Activated CD8-positive, alpha-beta T cell treated with anti-CD3 and anti-CD28 coated beads for 36 hours (primary cell): ENCODE data around the gene PRG3. TPM values are rescaled to one million over a fixed set of nuclear protein-coding genes. Genes with fewer than 3 reads are reported as not detected.

Source experiments
- ATAC-seq: fragments of 200-7000 bp; cut with Tn5 transposase; one replicate; pipeline ENCODE4 v1.10.0; 2021; ENCODE audit warnings: mild to moderate bottlenecking, moderate library complexity
- CTCF ChIA-PET: fragments of 350-600 bp; sonication (Branson Sonifier 250); formaldehyde crosslinking; loops from one replicate; lab custom pipeline; 2021; ENCODE audit warnings: antibody characterized with exemption; lab: Charles Lee
- POLR2A ChIA-PET: fragments of 350-600 bp; sonication (Branson Sonifier 250); formaldehyde crosslinking; loops from one replicate; lab custom pipeline; 2021; ENCODE audit warnings: antibody characterized with exemption; lab: Charles Lee
- DNase-seq: peaks from one replicate; pipeline ENCODE4 v3.0.0-alpha.2; 2020
- H3K27ac Mint-ChIP-seq: one replicate; pipeline ENCODE4 v1.8.0; 2021; ENCODE audit warnings: mild to moderate bottlenecking, mixed read lengths
- H3K27me3 Mint-ChIP-seq: one replicate; pipeline ENCODE4 v1.8.0; 2021; ENCODE audit warnings: mixed read lengths
- H3K36me3 Mint-ChIP-seq: one replicate; pipeline ENCODE4 v1.8.0; 2021; ENCODE audit warnings: low read depth, mixed read lengths
- H3K4me1 Mint-ChIP-seq: one replicate; pipeline ENCODE4 v1.8.0; 2021; ENCODE audit warnings: low read depth, mixed read lengths
- H3K4me3 Mint-ChIP-seq: one replicate; pipeline ENCODE4 v1.8.0; 2021; ENCODE audit warnings: mild to moderate bottlenecking, moderate library complexity, mixed read lengths
- H3K9me3 Mint-ChIP-seq: one replicate; pipeline ENCODE4 v1.8.0; 2021; ENCODE audit warnings: mixed read lengths
- intact Hi-C: fragments of 100-400 bp; cut with micrococcal nuclease; formaldehyde crosslinking; loops from one replicate; pipeline ENCODE4 v1.10.0; 2022
- total RNA-seq, 2 experiments: library from RNA; stranded (reverse); gene quantifications; one replicate each; pipeline ENCODE4 v1.2.3, GENCODE V29; 2021
- TF ChIP-seq, protein P1 (sequence below): fragments of 200-600 bp; IDR thresholded peaks from one replicate; pipeline ENCODE4 v1.8.0; 2022; ENCODE audit warnings: antibody characterized with exemption, mild to moderate bottlenecking

PRG3 gene
- total RNA-seq, 2 experiments from 2014 or later, result not detected

DNA sequence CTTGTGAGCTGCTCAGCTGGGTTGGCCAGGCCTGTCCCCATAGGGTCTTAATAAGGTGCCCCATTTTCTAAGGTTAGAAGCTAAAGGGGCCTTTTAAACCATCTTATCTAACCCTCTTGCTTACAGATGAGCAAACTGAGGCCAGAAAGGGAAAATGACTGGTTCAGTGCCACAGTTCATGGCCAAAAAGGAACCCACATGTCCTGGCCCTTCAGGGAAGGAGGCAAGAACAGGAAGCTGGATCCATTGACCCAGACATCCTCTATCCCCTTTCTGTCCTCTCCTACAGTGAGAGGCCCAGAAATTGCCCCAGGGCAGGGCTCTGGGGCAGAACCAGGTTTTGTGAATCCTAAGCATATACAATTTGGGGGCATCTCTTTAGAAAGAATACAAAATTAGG is 10.0 kb downstream of the PRG3 start:
- ATAC-seq (no peak), DNase-seq (no peak)
- H3K9me3 Mint-ChIP-seq, result no peaks in the 10 kb centered on the region
- no peaks in the 10 kb centered on the region for H3K27me3 Mint-ChIP-seq
- TF ChIP-seq, protein P1, sequence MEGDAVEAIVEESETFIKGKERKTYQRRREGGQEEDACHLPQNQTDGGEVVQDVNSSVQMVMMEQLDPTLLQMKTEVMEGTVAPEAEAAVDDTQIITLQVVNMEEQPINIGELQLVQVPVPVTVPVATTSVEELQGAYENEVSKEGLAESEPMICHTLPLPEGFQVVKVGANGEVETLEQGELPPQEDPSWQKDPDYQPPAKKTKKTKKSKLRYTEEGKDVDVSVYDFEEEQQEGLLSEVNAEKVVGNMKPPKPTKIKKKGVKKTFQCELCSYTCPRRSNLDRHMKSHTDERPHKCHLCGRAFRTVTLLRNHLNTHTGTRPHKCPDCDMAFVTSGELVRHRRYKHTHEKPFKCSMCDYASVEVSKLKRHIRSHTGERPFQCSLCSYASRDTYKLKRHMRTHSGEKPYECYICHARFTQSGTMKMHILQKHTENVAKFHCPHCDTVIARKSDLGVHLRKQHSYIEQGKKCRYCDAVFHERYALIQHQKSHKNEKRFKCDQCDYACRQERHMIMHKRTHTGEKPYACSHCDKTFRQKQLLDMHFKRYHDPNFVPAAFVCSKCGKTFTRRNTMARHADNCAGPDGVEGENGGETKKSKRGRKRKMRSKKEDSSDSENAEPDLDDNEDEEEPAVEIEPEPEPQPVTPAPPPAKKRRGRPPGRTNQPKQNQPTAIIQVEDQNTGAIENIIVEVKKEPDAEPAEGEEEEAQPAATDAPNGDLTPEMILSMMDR, result no peak
- CTCF ChIA-PET, result interaction anchor here (1.1 to 1.3 kb wide), 2 partner anchors 10 to 25 kb away, joined by 3 to 5 read pairs; no protein-coding TSS in a partner anchor
- intact Hi-C loops, result no loop called here
- H3K4me3 Mint-ChIP-seq, result no peak overlapping the region
- no peak overlapping the region for H3K27ac Mint-ChIP-seq
- POLR2A ChIA-PET, result interaction anchor here (0.5 to 1.2 kb wide), 2 partner anchors 8 to 26 kb away, joined by 3 read pairs; no protein-coding TSS in a partner anchor
- no peaks in the 10 kb centered on the region for H3K4me1 Mint-ChIP-seq
- H3K36me3 Mint-ChIP-seq, result no peaks in the 10 kb centered on the region

DNA sequence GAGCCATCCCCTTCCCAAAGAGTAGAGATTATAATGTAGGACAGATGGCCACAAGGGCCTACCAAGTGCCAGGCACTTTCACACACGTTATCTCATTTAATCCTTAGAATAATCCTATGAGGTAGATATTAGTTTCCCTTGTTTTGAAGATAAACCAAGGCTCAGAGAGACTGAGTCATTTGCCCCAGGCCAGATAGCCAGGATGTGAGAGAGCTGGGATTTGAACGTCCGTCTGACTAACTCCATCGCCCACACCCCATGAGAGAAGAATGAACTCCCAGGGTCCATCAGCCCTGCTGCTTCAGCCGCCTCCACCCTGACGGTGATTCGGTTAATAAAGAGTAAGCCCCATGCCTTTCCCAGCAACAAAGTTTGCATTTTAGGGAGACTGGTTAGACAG is 10.7 kb downstream of the PRG3 start:
- Mint-ChIP-seq H3K27ac (no peak overlapping the region), H3K36me3 (no peaks in the 10 kb centered on the region), H3K9me3 (no peaks in the 10 kb centered on the region), H3K4me1 (no peaks in the 10 kb centered on the region), H3K27me3 (no peaks in the 10 kb centered on the region), H3K4me3 (no peak overlapping the region)
- DNase-seq (no peak), ATAC-seq (no peak)
- intact Hi-C loops, result no loop called here
- TF ChIP-seq, protein P1, result no peak
- ChIA-PET POLR2A (no interaction called here), CTCF (no interaction called here)

DNA sequence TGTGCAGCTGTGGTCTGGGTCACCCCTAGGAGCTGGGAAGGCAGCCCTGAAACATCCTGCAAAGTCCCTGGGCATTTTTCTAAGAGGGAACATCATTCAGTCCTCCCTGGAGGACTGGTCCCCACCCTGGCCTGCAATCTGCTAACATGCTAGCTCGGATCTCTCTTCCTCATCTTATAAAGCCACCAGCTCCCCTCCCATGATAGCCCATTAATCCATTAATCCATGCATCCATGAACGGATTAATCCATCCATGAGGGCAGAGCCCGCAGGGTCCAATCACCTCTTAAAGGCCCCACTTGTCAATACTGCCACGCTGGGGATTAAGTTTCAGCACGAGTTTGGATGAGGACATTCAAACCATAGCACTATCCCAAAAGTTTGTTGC is 12.1 kb downstream of the PRG3 start:
- intact Hi-C loops, result no loop called here
- POLR2A ChIA-PET, result no interaction called here
- Mint-ChIP-seq H3K4me3 (no peak overlapping the region), H3K36me3 (no peaks in the 10 kb centered on the region), H3K4me1 (no peaks in the 10 kb centered on the region), H3K27ac (no peak overlapping the region), H3K9me3 (no peaks in the 10 kb centered on the region), H3K27me3 (no peaks in the 10 kb centered on the region)
- no peak for DNase-seq
- no peak for ATAC-seq
- CTCF ChIA-PET, result interaction anchor here (0.8 to 1.7 kb wide), 2 partner anchors 18 to 124 kb away, joined by 3 to 5 read pairs; no protein-coding TSS in a partner anchor
- TF ChIP-seq, protein P1, result no peak

DNA sequence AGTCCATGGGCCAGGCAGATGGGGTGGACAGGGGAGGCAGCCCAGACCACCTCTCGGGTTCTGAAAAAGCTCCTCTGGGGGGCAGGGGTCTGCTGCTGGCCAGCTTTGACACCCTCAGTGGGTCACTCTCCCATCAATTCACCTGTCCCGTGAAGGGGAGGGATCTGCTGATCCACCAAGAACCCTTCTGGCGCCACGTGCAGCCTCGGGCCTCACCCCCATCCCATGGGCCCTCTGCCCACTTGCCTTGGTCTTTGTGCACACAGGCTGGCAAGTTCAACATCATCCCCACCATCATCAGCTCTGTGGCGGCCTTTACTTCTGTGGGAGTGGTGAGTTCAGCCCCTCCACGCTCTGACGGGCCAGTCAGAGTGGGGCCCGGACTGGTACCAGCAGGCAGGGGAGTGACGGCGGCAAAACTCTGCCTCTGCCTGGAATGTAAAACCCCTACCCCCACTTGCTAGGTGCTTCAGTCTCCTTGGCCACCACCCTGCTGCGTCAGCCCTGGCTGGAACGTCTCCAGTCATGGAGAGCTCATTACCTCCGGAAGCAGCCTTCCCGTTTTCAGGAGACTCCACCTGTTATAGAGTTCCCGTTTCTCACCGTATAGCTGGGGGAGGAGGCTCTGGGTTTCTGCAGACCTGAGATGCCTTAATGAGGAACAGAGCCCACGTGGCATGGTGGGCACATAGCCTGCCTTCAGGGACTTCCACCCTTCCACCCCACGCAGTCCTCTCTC is 12.7 kb downstream of the PRG3 start:
- intact Hi-C loops, result no loop called here
- TF ChIP-seq, protein P1, result no peak
- Mint-ChIP-seq H3K9me3 (no peaks in the 10 kb centered on the region), H3K27me3 (peaks cover 2% of the 10 kb centered on the region), H3K4me1 (no peaks in the 10 kb centered on the region), H3K27ac (no peak overlapping the region), H3K4me3 (no peak overlapping the region), H3K36me3 (no peaks in the 10 kb centered on the region)
- DNase-seq (no peak), ATAC-seq (no peak)
- ChIA-PET POLR2A (interaction anchor here (0.6 kb wide), 1 partner anchor 29 kb away, joined by 3 read pairs; no protein-coding TSS in a partner anchor), CTCF (interaction anchor here (0.8 to 1.7 kb wide), 2 partner anchors 18 to 125 kb away, joined by 3 to 5 read pairs; no protein-coding TSS in a partner anchor)
